GM21737 (cell line): ENCODE results near the gene BAIAP2L2.

Source experiments
- ATAC-seq: cut with Tn5 transposase; IDR thresholded peaks from one replicate; pipeline ENCODE4 v1.9.1; 2021; ENCODE audit warnings: mild to moderate bottlenecking, moderate library complexity; ENCODE audit not compliant: unreplicated experiment

Gene BAIAP2L2

DNA sequence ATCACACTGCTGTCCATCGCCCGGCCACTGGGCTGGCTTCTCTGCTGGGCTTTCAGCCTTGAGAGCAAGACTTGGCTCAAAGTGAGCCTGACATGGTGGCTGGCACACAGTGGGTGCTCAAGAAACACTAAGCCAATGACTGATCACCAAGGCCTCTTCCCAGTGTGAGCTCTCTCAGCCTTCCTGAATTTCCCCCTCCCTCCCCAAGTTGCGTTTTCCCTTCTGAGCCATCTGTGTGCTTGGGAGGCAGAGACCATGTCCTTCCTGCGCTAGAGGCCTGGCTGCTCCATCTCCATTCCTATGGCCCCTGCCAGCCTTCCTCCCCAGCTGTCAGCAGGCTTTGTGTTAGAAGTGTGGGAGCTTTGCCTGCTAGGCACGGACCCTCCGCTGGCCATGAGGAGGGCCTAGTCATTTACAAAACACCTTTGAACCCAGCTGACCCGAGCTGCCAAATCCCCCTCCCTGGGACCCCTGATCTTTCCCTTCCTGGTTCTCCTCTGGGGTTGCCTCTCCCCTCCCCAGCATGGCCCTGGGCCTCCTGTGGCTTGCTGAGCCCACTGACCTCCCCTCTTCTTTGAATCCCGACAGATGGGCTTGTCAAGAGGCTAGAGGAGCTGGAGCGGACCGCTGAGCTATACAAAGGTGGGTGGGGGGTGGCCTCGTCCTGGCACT lies 40.1 kb downstream of the BAIAP2L2 start:
- ATAC-seq = no peak

DNA sequence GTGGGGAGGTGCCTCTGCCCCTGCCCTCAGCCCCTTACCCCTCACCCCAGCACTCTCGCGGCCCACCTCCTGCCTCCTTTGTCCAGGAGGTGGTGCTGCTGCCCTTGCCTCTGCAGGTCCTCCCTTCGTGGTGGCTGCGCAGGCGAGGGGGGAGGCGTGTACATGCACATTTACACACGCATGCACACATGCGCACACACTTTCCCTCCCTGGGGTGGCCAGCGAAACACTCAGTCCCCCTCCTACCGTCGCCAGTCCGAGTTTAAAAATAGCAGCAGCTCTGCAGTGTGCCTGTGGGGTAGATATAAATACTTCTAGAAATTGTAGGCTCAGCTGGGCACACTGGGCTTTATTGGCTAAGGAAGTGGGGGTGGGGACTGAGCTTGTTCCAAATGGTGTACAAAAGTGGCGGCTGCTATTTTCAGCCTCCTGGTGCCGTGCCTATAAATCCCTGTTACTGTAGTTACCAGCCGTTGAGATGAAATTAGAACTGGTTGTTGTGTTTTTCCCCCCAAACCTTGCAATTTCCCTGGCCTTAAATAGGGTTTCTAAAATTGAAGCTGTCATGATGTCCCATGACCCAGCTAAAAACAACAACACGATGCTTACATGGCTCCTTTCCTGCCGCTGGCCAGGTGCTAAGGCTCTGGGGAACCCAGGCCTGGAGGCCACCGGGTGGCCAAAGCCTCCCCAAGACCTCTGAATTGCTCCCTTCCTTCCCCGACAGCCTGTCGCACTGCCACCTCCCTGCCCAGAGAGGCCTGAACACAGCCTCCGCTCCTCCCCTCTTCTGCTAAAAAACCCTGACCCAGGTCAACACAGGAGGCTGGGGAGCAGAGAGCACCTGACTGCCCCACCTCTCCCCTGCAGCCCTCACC lies 40.9 kb downstream of the BAIAP2L2 start:
- ATAC-seq = no peak

DNA sequence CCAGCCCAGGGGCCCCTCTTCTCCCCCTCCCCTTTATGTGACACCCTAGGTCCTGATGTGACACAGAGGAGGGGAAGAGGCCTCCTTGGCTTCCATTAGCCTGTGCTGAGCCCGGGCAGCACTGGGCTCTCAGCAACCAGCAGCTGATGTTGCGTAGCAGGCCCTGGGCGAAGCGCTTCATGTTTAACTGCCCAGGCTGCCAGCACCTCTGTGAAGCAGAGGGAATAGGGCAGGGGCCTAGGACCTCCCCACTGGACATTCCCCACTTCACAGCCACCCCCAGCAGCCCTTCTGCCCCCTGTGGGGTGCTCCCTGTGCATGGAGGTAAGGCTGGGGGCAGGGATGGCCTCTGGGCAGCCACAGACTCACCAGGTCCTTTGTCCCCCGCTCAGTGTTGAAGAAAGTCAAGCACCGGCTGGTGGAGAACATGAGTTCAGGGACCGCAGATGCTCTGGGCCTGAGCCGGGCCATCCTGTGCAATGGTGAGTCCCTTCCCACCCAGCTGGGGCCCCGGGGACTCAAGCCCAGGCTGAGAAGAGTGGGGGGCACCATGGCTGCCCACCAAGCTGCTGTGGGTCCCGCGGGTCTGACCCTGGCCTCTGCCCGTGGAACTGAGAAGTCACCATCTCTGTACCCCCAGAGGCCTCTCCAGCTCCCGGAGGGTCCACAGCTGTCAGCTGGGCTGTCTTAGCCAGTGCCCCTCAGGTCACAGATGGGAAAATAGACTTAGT lies 41.7 kb downstream of the BAIAP2L2 start:
- ATAC-seq = no peak

DNA sequence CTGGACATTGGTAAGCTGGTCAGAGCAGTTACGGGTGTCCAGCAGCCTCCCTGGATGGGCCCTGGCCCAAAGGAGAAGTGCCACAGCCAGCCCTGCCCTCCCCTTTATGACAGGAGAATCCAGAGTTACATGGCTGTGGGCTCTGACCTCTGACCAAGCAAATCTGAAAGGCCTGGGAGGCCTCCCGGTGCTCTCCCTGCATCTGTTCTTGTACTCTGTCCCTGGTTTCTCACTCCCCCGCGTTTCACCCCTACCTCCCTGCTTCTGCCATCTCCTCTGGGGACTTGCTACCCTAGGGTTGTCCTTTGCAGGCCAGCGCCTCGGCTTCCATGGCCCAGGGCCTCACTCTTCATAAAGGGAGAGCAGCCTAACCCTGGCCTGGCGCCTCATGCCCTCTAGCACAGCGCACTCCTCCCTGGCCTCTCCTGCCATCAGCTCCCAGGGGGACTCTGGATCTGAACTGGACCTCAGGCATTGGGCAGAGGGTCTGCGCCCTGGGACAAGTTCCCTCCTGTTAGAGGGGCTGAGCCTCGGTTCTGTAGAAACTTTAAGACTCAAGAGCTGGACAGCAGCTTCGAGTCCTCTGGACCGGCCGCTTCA lies 42.6 kb downstream of the BAIAP2L2 start:
- no peak for ATAC-seq

DNA sequence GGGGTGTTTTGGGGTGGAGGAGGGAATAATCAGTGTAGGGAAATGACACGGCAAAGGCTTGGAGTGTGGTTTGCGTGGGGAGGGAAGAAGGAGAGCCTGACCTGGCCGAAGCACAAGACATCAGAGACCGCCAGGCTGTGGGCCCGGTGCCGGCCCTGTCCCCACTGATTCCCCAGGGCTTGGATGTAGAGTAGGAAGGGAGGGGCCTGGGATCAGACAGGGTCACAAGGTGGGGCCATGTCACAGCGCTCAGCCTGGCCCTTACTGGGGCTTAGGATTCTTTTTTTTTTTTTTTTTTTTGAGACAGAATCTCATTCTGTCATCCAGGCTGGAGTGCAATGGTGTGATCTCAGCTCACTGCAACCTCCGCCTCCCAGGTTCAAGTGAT lies 43.5 kb downstream of the BAIAP2L2 start:
- no peak for ATAC-seq

DNA sequence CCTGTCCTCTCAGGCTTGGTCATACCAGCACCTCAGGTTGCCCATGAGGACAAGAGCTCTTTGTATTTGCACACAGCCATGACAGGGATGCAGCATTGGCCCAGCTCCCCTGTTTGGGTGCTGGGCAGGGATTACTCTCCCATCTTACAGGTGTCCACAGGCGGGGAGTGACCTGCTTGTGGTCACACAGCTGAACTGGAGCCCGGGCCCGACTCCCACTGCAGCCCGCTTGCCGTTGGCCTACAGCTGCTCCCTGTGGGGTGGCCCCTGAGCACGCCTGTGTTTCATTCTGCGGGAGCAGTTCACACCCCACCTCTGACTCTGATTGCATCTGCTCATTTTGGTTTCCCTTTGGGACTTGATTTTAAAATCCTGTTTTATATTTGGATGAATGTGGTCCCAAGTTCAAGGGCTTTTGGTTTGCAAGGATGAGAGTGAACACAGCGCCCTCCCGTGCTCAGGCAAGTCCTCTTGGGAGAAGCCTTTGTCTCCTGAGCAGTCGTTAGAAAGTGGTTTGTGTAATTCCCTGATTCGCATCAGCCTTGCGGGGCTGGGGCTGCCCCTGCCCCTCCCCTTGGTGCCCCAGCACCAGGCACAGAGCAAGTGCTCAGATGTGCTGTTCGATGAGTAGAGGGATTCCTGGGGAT lies 44.0 kb downstream of the BAIAP2L2 start:
- no peak for ATAC-seq

DNA sequence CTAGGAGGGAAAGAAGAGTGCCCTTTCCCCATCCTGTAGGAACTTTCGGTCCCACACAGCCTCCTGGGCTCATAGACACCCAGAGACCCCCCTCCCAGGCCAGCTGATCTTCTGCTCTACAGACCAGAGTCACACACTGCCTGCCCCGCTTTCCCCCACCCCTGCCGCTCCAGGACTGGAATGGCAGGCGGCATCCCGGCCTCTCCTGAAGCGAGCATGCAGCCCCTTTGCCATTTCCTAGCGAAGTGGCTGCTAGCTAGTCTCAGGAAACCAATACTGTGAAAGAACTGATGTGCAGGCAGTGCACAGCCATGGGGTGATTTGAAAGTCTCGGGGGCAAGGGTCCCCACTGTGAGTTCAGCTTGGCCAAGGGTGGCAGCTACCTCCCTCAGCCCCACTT lies 44.9 kb downstream of the BAIAP2L2 start:
- no peak for ATAC-seq

DNA sequence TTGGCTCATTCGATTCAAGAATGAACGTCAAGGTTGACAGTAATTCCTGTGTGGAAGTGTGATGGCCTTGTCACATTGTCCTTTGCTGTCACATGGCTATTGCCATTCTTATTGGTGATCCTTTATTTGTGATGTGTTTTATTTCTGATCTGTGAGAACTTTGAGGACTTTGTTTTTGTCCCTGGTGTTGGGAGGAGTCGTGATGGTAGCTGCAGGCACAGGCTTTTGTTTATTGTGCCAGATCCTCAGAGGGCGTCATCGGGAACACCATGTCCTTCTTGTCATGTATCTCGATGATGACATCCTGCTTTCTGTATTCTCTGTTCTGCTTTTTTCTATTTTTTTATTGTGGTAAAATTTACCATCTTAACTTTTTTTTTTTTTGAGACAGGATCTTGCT lies 47.7 kb downstream of the BAIAP2L2 start:
- ATAC-seq = no peak

DNA sequence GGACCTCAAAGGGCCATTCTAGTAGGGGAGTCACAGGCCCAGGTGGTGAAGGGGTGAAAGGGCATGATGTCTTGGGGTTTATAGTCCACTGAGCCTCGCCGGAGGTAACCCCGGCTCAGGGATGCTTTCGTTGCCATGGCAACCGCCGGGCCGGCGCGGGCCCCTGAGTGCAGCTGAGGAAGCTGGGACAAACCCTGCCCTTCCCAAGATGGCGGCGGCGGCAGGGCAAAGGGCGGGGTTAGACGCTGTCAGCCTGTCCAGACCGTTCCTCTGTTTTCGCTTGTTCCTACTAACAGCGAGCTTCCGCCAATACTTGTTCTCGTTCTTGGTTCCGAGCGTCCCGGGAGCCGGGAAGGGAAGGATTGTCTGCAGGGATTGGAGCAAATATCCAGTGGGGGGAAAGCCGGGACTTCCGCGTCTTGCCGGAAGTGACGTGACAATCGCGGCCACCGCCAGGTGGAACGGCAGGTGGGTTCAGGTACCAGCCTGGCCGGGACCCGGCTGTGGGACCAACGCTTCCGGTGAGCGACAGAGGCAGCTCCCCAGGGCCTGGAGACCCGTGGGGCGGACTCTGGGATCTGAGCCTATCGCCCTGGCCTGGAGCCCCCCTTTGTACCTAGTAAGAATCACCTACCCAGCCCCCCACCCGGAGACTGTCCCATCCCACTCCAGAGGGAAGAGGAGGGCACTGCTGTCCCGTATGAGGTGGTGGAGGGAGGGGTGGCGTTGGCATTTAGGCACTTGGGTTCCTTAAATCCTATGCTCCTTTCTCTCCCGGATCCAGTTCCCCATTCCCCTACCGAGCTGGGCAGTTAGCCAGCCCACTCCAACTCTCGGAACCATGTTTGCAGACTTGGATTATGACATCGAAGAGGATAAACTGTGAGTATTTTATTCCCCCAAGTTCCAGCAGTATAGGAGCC lies 53.3 kb downstream of the BAIAP2L2 start, which contains the start of gene PICK1:
Gene PICK1 (plus strand): TSS at position 436 of the 923 bp plus-strand sequence. CDS start 406 bp downstream, at position 842.
- no peak for ATAC-seq

DNA sequence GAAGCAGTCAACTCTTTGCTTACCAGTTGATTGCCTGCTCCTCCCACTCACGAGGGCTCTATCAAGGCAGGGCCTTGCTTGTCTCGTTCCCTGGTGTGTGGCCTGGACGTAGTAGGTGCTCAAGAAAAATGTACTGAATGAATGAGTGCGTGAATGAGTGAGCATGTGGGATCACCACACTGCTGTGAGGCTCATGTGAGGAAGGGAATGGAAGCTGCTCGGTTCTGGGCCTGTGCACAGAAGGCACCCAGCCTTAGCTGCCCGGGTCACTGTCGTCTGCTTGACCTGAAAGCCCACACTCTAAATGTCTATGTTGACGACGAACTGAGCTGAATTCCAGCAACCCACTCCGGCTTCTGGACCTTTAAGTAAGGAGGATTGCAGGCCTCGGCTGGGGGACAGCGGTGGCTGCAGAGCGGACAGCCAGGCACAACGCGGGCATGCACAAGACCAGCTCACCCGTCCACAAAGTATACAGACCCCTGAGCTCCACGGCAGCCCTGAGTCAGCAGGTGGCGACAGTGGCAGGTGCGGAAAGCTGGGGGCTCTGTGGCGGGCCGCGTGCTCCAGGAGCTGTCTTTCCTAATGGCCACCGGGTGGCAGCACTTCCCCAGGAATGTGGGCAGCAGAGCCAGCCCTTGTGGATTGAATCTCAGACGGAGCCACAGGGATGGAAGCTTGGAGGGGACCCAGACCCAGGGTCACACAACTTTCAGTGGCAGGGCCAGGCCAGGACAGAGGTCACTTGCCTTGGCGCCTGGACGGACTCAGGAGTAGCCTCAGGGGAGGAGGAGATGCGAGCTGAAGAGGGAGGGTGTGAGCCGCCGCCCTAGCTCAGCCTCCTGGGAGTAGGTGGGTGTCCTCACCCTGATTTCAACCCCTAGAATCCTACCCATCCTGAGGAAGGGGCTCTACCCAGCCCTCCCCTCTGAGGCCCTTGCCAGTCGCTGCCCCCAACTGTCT lies 58.3 kb downstream of the BAIAP2L2 start:
- peak; percentile 60 for ATAC-seq

DNA sequence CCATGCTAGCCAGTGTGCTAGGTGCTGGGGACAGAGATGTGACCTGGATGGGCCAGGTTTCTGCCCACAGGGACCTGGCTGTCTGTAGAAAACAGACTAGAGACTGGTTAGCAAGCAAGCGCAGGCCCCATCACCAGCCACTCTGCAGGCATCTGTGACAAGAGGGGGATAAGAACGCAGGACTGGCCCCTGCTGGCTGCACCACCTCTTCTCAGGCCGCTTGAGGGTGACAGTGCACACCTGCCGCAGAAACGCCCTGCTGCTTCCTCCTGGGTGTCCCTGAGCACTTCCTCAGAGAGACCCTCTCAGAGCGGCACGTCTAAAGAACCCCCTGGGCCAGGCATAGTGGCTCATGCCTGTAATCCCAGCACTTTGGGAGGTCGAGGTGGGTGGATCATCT lies 59.2 kb downstream of the BAIAP2L2 start:
- no peak for ATAC-seq

DNA sequence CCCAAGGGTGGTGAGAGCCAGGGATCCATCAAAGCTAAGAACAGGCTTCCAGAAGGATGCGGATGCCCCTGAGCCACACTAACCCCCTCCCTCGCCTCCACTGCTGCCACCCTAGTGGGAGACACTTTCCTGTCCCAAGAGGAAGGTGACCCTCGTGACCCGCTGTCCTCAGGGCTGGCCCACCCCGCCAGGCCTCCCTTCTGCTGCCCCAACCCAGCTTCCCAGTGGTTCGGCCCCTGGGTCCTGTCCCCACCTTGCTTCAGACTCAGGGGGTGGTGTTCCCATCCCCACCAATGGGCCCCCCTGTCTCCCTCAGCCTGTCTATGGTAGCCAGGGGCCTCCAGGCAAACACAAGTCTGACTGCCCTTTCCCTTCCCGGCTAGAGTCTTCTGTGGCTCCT lies 59.8 kb downstream of the BAIAP2L2 start:
- no peak for ATAC-seq

DNA sequence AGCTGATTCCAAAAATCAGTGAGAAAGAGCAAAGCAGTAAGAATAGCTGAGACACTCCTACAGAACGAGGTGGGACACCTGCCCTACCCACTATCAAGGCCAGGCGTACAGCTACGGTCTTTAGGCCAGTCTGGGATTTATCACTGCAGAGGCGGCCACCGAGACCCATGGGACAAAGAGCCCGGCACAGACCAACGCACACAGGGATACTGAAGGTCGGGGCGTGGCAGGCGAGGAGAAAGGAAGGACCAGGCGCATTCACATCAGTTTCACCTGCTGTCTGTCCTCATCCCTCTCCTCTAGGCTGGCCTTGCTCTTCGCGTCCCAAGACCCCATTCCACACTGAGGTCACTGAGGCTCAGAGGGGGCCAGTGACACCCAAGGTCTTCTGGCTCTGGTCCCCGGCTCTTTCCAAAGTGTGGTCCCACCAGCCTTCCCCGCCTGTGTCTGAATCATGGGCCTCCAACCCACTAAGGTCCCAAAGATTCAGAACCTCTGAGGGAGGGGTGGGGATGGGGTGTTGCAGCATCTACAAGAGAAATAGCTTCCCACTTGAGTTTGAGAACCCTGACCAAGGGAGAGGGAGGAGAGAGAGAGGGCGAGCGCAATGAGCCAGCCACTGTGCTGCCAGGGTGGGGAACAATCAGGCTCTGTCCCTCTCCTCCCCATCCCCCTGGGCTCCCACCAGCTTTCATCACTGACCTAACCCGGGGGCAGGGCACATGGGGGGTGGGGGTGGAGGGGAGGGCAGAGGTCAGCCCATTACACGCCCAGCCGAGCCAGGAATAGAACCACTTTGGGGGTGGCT lies 60.5 kb downstream of the BAIAP2L2 start:
- ATAC-seq = no peak

DNA sequence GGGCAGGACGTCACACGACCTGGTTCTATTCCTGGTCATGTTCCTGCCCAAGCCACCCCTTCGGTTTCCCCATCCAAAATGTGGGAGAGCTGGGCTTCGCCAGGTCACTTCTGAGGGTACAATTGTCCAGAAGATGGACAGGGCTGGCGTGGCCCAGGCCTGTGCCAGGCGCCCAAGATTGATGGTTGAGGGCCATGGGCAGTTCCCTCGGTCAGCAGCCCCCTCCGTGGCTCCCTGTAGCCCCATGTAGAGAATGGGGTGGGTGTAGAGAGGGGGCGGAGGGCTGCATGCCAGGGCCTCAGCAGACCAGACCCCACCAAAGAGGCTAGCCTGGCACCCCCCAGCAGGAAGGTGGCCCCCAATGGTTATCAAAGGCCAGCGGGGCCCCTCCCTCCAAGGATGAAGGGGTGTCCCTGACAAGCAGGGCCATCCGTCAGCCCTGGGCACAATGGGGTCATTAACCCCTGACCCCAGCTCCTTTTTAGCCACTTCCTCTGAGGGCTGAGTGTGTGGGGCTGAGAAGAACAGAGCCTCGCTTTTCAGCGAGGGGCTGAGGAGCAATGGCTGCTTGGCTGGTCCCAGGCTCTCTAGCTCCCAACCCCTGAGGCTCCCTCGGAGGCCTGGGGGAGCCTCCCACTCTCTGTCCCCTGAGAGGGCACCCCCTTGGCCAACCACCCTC lies 64.3 kb downstream of the BAIAP2L2 start:
- ATAC-seq = no peak

DNA sequence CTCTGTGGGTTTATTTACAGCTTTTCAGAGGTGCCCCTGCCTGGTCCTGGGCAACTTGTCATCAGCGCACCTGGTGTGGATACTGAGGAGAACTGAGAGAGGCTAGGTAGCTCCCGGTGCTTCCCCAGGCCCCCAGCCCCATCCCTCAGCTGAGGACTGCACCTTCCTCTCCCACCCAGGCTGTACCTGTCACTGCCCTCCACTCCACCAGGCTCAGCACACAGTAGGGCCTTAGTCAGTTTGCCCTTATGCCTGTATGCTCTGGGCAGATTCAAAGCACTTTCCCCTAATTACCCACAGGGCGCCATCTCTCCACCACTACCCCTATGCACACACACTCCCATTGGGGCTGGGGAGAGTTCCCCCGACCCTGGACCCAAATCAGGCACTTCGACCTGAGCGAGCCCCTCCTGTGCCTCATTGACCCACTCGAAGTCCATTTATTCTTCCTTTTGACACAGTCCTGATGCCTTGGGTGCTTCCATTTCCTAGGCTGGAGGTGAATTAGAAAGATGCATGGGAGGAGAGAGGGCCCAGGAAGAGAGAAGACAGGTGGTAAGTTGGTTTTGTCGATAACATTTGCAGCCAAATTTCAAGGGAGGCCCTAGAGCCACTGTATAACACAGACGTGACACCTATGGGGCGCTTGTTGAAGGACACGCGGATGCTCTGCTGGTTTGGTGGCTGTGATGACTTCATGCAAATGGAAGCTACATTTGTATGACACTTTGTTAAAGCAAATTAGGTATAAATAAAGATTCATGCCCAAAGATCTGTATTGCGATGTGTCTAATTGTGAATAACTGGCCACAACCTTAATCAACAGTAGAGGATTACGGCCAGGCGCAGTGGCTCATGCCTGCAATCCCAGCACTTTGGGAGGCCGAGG lies 67.1 kb downstream of the BAIAP2L2 start:
- ATAC-seq = no peak

DNA sequence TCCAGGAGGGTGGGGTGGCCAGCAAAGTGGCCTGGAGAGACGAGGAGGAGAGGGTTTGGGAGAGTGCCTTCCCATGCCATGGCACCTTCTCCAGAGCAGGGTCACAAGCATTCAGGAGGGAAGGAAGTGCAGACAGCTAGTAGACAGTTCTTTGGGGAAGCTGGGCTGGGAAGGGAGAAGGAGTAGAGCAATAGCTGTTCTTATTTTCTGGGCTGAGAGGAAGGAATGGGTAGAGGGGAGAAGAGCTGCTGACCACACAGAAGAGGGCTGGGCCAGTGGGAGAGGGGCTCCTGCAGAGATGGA lies 68.0 kb downstream of the BAIAP2L2 start:
- no peak for ATAC-seq
